Umbilical cord (tissue), 2 donors: ENCODE measurements around the gene FAM98B. TPM values are rescaled to one million over a fixed set of nuclear protein-coding genes. Genes with fewer than 3 reads are reported as not detected.

Experiments used
- DNase-seq: peaks from one replicate; pipeline ENCODE4 v3.0.0-alpha.2; 2015; ENCODE audit warnings: low spot score
- total RNA-seq: library from RNA; depleted of rRNA; stranded (reverse); fragments of >200 nt; gene quantifications from one replicate; pipeline ENCODE4 v1.2.3, GENCODE V29; 2014; ENCODE audit warnings: low replicate concordance; ENCODE audit not compliant: insufficient read depth

Gene FAM98B
- total RNA-seq, 1 donor from 2014 or later = 33.0 TPM

- no peak for DNase-seq
Observed at GRCh38 chr15:38507570-38507969, 53.6 kb downstream of the FAM98B start.

- DNase-seq = no peak
Observed at GRCh38 chr15:38508647-38509046, 54.7 kb downstream of the FAM98B start.

DNA sequence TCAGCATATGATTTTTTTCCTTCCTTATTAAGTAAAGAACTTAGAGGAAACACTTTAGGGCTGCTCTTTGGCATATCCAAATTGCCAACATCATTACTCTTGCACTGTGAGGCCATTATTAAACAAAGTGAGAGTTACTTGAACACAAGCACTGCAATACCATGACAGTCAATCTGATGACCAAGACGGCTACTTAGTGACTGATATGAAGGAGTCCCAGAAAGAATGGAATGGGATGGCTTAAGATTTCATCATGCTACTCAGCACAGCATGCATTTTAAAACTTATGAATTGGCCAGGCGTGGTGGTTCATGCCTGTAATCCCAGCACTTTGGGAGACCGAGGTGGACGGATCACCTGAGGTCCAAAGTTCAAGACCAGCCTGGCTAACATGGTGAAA lies 55.2 kb downstream of the FAM98B start:
- DNase-seq = no peak

DNA sequence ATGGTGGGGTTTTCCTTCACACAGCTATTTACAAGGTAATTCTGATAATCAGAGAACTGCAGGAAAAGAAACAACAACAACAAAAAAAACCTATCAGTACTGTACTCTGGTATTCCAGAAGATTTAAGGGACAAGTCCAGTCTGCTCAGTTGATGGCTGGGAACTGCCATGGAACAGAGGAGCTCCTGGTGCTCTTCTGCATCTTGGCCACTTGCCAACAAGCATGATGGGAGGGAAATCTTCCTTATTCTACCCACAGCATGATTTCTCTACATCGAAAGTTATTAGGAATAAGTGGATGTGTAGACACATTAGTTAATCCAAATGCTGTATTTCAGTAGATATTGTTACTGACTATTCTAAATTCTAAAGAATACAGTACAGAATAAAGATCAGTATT lies 59.0 kb downstream of the FAM98B start:
- no peak for DNase-seq

DNA sequence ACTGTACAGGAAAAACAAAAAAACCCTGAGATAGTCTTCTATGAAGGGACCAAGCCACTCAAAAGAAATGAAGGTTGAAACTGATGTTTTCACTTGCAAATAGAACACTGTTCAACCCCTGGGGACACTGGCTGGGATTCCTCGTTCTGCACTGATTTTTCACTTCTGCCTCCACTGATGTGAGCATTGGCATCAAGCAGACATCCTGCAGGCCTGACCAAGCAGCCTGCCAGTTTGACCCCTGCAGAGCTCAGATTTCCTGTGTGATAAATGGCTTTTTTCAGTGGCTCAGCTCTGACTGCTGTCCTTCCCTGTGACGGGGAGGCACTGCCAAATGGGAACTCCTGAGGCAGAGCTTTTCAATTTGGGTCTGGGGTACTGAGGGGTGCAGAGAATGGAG lies 60.7 kb downstream of the FAM98B start:
- no peak for DNase-seq

DNA sequence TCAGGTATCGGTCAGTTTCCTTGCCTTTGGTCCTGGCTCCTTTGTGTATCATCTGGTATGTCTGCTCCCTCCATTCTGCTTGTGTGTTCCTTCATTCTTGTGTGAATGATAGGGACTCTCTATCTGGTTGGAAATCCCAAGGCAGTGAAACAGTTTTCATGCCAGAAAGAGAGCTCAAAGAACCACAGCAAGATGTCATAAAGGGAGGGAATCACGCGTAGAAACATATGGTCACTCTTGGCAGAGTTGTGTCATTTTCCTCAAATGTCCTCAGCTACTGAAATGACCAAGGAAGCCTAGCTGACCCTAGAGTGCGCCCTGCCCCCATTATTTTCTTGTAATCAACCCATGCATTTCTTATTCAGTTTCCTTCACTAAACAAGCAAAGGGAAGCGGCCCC lies 62.7 kb downstream of the FAM98B start:
- no peak for DNase-seq

DNA sequence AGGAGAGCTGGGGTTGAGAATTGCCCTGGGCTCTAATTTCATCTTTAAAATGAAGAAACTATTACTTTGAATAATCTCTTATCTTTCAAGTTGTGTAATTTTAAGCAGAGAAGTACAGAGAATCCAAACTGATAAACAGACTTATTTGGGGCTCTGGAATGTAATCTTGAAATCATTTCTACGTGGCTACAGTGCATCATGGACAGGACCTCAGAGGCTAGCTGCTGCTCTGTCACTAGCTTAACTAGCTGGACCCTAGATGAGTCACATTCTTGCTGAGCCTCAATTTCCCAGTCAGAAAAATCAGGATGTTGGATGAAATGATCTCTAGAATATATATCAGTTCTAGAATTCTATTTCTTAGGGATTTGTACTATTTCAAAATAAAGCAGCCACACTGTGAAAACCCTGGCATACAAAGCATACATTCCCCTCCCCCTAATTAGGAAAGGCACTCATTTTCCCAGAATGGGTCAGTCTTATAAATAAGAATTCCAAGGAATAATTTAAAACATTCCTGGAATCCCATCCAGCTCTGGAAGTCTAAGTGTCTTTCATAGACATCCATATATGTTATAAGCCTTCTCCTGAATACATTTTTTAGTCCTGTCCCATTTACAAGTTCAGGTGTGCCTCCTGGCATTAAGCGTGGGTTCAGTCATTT lies 63.5 kb downstream of the FAM98B start:
- peak; percentile 27 for DNase-seq

DNA sequence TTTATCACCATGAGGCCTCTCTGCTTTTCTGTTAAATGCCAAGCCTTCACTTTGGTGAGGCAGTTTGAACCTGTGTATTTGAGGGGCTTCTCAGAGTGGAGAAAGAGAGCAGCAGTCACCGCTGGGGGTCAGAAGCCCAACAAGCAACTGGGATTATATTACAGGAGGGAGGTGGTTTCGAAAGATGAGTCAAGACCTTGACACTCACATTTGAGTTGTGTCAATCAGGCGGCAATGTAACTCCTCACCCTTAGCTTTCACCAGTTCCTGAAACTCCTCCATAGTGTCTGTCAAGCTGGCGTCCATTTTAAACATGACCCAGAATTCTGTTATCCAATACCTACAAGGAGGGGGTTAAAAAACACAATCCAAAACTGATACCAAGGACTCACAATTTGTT lies 64.2 kb downstream of the FAM98B start:
- no peak for DNase-seq

DNA sequence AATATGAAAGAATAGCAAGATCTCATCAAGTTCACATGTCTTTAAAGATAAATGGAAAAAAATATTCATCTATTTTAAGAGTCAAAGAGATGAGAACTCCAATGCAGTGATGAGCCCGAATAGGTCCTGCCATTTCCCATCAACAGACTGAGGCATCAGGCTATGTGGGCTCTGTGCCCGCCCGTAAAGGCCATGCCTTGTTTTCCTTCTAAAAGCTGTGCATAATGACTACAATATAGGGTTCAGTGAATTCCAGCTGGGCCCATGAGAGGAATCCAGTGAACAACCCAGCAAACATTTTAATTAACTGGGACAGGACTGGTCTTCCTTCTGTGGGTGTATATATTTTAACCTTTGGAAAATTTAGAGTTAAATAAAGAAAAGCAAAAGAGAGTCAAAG lies 66.1 kb downstream of the FAM98B start:
- DNase-seq = no peak

- no peak for DNase-seq
Observed at GRCh38 chr15:38521316-38521715, 67.4 kb downstream of the FAM98B start.

GRCh38 chr15:38522922-38523321 lies 69.0 kb downstream of the FAM98B start:
- DNase-seq = no peak

GRCh38 chr15:38524156-38524555 lies 70.2 kb downstream of the FAM98B start:
- no peak for DNase-seq

DNA sequence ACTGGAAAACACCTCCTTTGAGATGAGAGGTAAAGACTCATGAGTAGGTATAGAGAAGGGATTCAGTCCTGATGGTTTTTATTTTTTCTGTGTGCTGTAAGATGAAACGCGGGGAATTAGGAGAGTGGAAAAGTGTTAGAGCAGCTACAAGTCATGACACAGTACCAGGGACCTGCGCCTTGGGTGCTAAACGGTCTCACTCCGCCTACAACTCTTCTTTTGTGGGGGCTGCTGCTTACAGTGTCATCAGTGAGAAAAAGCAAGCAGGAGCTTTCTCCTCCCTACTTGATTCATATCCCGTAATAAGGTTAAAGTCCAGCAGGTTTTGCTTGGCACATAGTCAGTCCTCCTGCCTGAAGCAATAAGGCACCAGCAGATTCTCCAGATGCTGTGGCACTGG lies 71.6 kb downstream of the FAM98B start:
- DNase-seq = no peak

GRCh38 chr15:38526158-38526557 lies 72.2 kb downstream of the FAM98B start:
- no peak for DNase-seq

- no peak for DNase-seq
Observed at GRCh38 chr15:38528294-38528693, 74.4 kb downstream of the FAM98B start.

DNA sequence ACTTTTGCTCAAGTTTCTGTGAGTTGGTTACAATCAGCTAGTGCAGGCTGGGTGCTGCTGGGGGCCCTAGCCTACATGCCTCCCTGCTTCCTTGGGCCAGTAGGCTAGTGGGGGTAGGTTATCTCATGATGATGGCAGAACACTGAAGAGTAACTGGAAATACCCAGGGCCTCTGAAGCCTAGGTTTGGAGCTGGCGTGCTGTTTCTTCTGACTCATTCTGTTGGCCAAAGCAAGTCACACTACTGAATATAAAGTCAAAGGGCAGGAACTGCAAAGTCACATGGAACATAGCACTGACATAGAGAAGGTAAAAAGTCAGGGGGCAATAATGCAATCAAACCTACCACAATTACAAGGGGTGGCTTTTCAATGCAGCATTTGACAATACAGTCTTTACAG lies 76.2 kb downstream of the FAM98B start:
- no peak for DNase-seq

GRCh38 chr15:38531509-38531908 lies 77.6 kb downstream of the FAM98B start:
- DNase-seq = no peak

GRCh38 chr15:38532728-38533127 lies 78.8 kb downstream of the FAM98B start:
- DNase-seq = no peak

GRCh38 chr15:38533416-38533915 lies 79.5 kb downstream of the FAM98B start:
- DNase-seq = no peak

DNA sequence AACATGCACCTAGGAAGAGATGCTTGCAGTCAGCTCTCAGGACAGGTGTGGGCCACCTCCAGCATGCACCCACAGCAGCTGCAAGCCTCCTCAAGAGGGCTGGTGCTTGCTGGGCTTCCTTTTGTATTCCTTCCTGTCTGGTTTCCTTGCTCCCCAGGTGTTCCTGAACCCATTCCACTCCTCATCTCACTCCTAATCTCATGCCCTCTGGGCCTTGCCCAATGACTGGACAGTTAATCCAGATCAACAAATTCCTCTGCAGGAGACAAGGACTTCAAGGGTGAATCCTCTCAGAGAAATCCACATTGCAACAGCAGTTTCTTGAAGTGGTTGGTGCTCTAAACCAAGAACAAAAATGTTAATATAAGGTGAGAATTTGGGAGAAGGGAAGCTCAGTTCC lies 80.0 kb downstream of the FAM98B start:
- no peak for DNase-seq

DNA sequence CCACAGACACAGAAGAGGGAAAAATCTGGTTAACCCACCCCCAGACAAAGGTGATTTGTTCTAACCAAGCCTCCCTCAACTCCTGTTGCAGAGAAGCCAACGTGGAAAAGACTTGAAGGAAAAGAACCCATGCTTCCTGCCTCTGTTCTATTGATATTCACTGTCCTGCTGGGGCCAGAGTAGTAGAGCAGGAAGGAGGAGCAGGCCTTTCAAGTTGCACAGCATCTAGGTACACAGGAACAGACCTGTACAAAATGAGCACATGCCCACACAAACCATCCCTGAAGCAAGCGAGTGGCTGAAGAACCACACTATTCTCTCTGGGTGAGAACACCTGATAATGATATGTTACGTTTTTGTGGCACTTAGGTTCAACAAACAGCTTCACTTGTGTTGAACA lies 80.8 kb downstream of the FAM98B start:
- no peak for DNase-seq

DNA sequence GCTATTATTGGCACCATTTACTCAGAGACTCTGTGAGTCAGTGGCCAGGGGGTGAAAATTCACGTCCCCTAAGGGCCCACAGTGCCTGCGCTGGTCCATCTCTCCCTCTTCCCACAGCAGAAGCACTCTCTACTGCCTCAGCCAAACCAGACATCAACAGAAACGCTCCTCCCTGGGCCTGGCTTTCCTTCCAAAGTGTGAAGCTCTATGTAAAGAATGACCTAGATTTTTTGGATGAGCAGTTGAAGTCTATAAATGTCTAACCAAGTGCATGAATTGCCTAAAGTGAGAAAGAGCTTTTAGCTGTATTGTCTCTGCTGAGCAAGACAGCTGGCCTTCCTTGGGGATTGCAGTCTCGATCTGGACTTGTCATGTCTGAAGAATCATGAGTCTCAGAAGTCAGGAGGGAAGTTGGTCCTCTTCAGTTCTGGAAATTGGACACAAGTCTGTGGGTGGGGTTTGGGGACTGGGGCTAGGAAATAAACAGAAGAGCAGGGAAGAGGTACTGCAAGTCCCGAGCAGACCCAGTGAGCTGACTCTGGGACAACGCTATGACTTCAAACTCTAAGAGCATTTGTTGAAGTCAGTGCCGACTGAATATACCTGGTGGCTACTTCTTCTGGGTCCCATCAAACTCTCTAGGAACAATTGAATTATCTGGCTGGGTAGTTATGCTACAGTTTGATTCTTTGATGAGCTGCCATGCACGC lies 81.7 kb downstream of the FAM98B start:
- peak; percentile 24 for DNase-seq

DNA sequence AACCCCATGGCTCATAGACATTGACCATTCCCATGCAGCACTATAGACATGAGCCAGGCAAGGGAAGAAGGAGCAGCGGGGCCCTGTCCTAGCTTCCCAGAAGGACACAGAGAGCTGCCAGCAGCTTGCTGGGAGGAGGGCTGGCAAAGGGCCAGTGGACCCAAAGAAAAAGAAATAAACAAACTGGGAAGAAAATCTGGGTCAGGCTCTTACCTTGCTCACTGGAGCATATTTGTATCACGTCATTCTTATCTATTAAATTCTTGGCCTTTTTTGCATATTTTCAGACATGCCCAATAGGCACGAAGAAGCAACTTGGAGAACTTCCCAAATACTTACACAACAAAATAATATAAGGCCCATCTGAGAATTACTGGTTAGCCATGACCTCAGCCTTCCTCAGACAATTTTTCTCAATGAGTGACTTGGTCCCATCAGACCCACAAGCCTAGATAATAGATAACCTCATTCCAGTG lies 82.3 kb downstream of the FAM98B start:
- peak; percentile 67 for DNase-seq
